HepG2 (cell line): ENCODE measurements around the gene ICE2. TPM values are rescaled to one million over a fixed set of nuclear protein-coding genes. Genes with fewer than 3 reads are reported as not detected.

Experiments
- ATAC-seq: fragments of 200-7000 bp; cut with Tn5 transposase; 3 replicates; pipeline ENCODE4 v1.9.1; 2020; ENCODE audit warnings: mild to moderate bottlenecking, moderate library complexity
- BruUV-seq: library from RNA; stranded (reverse); fragments of 400-500 nt; replicated peaks from 2 replicates; lab custom pipeline; 2021; lab: Mats Ljungman, UMichigan
- CTCF ChIA-PET: fragments of 300-600 bp; formaldehyde crosslinking; extraction: SDS; loops from one replicate; lab custom pipeline; 2021; ENCODE audit warnings: low total read pairs, inconsistent platforms, low intra/inter-chr PET ratio; lab: Yijun Ruan, JAX
- POLR2A ChIA-PET: fragments of 350-600 bp; sonication (Branson Sonifier 250); formaldehyde crosslinking; loops from one replicate; lab custom pipeline; 2020; ENCODE audit warnings: antibody characterized with exemption, inconsistent platforms; lab: Yijun Ruan, JAX
- DNase-seq: peaks from one replicate; pipeline ENCODE4 v3.0.0-alpha.2; 2015; ENCODE audit warnings: low spot score
- FAIRE-seq: peaks from 3 replicates; lab custom pipeline; 2011; peaks lifted over from hg19 to GRCh38; lab: Jason Lieb, UNC
- H2AFZ ChIP-seq: one replicate; pipeline ENCODE4 v1.6.1; 2011; ENCODE audit warnings: low read length, inconsistent platforms
- H3K27ac ChIP-seq: fragments of 300-600 bp; 3 replicates; pipeline ENCODE4 v1.8.0; 2011; ENCODE audit warnings: mixed run types, mild to moderate bottlenecking, mixed read lengths, low read length, inconsistent platforms; ENCODE audit not compliant: insufficient read depth; ENCODE audit errors: extremely low read length
- H3K27me3 ChIP-seq, 2 experiments: fragments of 200-600 bp in 1 of 2; 2 replicates in 1 of 2; 3 replicates in 1 of 2; pipeline versions ENCODE4 v1.6.0 to v1.8.0; 2011; ENCODE audit warnings: low read length in 2 of 2, mild to moderate bottlenecking in 2 of 2, moderate library complexity in 2 of 2, inconsistent platforms in 1 of 2; ENCODE audit not compliant: insufficient read depth in 2 of 2, control insufficient read depth in 1 of 2
- H3K36me3 ChIP-seq, 2 experiments: fragments of 200-600 bp in 1 of 2; replicated peaks in 1 of 2; 2 replicates in 1 of 2; 3 replicates in 1 of 2; pipeline versions ENCODE4 v1.5.1 to v1.8.0; 2011; ENCODE audit warnings: low read length in 2 of 2, inconsistent platforms in 1 of 2; ENCODE audit not compliant: insufficient read depth in 2 of 2, control insufficient read depth in 1 of 2
- H3K4me1 ChIP-seq: 2 replicates; pipeline ENCODE4 v1.5.1; 2012; ENCODE audit warnings: low read length, inconsistent platforms; ENCODE audit not compliant: insufficient read depth
- H3K4me2 ChIP-seq: 2 replicates; pipeline ENCODE4 v1.6.0; 2011; ENCODE audit warnings: low read depth, low read length, inconsistent platforms
- H3K4me3 ChIP-seq, 3 experiments: fragments of 200-600 bp in 1 of 3; sonication (generic), shearing (Covaris generic) in 1 of 3; replicated peaks in 1 of 3; 2 replicates each; pipeline ENCODE4 v1.5.1; 2011 to 2016; ENCODE audit warnings: low read length in 3 of 3, inconsistent platforms in 2 of 3, low read depth in 2 of 3, mild to moderate bottlenecking in 2 of 3, control low read depth in 1 of 3, mixed read lengths in 1 of 3; ENCODE audit not compliant: insufficient read depth in 1 of 3
- H3K79me2 ChIP-seq: one replicate; pipeline ENCODE4 v1.6.1; 2011; ENCODE audit warnings: low read length, inconsistent platforms; ENCODE audit not compliant: insufficient read depth
- H3K9ac ChIP-seq: 2 replicates; pipeline ENCODE4 v1.6.0; 2011; ENCODE audit warnings: mild to moderate bottlenecking, low read depth, low read length, inconsistent platforms; ENCODE audit not compliant: insufficient read depth
- H3K9me3 ChIP-seq: 2 replicates; pipeline ENCODE4 v1.5.1; 2012; ENCODE audit warnings: mild to moderate bottlenecking, low read length
- H4K20me1 ChIP-seq: 2 replicates; pipeline ENCODE4 v1.6.0; 2011; ENCODE audit warnings: inconsistent platforms, mild to moderate bottlenecking, low read length, moderate library complexity; ENCODE audit not compliant: insufficient read depth
- ARHGAP35 ChIP-seq: sonication (generic); formaldehyde crosslinking; IDR thresholded peaks from 2 replicates; pipeline ENCODE4 v1.9.0; 2022; ENCODE audit warnings: mild to moderate bottlenecking, inconsistent platforms, moderate library complexity, missing genetic modification reagents, borderline replicate concordance
- ETV5 ChIP-seq: IDR thresholded peaks from 2 replicates; pipeline ENCODE4 v1.6.1; 2018; ENCODE audit warnings: missing biosample characterization, missing genetic modification reagents, inconsistent platforms, borderline replicate concordance
- NFE2L1 ChIP-seq: sonication (generic); formaldehyde crosslinking; IDR thresholded peaks from 2 replicates; pipeline ENCODE4 v1.4.0; 2020; ENCODE audit warnings: missing genetic modification reagents, mild to moderate bottlenecking, borderline replicate concordance
- NFYB ChIP-seq: sonication (generic); formaldehyde crosslinking; IDR thresholded peaks from 2 replicates; pipeline ENCODE4 v1.4.0; 2020; ENCODE audit warnings: missing genetic modification reagents
- PAX8 ChIP-seq: sonication (generic); formaldehyde crosslinking; IDR thresholded peaks from 2 replicates; pipeline ENCODE4 v1.8.0; 2022; ENCODE audit warnings: mild to moderate bottlenecking, missing genetic modification reagents, borderline replicate concordance
- PHF21A ChIP-seq: sonication (generic); formaldehyde crosslinking; IDR thresholded peaks from 2 replicates; pipeline ENCODE4 v1.5.0; 2020; ENCODE audit warnings: mild to moderate bottlenecking, missing genetic modification reagents
- SCMH1 ChIP-seq: sonication (generic); formaldehyde crosslinking; IDR thresholded peaks from 2 replicates; pipeline ENCODE4 v1.9.0; 2021; ENCODE audit warnings: missing genetic modification reagents, mild to moderate bottlenecking, borderline replicate concordance
- TOPORS ChIP-seq: sonication (generic); formaldehyde crosslinking; IDR thresholded peaks from 2 replicates; pipeline ENCODE4 v1.8.0; 2023; ENCODE audit warnings: mild to moderate bottlenecking, missing genetic modification reagents
- ZBTB25 ChIP-seq: IDR thresholded peaks from 2 replicates; pipeline ENCODE4 v1.6.1; 2018; ENCODE audit warnings: missing genetic modification reagents
- ZC3H4 ChIP-seq: sonication (generic); formaldehyde crosslinking; IDR thresholded peaks from 2 replicates; pipeline ENCODE4 v1.4.0; 2020; ENCODE audit warnings: missing genetic modification reagents, borderline replicate concordance
- ZMYM4 ChIP-seq: sonication (generic); formaldehyde crosslinking; IDR thresholded peaks from 2 replicates; pipeline ENCODE4 v1.8.1; 2023; ENCODE audit warnings: mild to moderate bottlenecking, missing genetic modification reagents
- ZNF230 ChIP-seq: sonication (generic); formaldehyde crosslinking; IDR thresholded peaks from 2 replicates; pipeline ENCODE4 v1.4.0; 2020; ENCODE audit warnings: mild to moderate bottlenecking, missing genetic modification reagents
- ZNF232 ChIP-seq: sonication (generic); formaldehyde crosslinking; IDR thresholded peaks from 2 replicates; pipeline ENCODE4 v1.4.0; 2020; ENCODE audit warnings: missing genetic modification reagents, borderline replicate concordance
- ZNF569 ChIP-seq: sonication (generic); formaldehyde crosslinking; IDR thresholded peaks from 2 replicates; pipeline ENCODE4 v1.5.0; 2020; ENCODE audit warnings: mild to moderate bottlenecking, missing genetic modification reagents, moderate library complexity, borderline replicate concordance
- ZNF703 ChIP-seq: sonication (generic); formaldehyde crosslinking; IDR thresholded peaks from 2 replicates; pipeline ENCODE4 v1.5.1; 2020; ENCODE audit warnings: missing genetic modification reagents, mild to moderate bottlenecking, moderate library complexity, borderline replicate concordance
- ZNF747 ChIP-seq: sonication (generic); formaldehyde crosslinking; IDR thresholded peaks from 2 replicates; pipeline ENCODE4 v1.8.1; 2023; ENCODE audit warnings: missing genetic modification reagents, mild to moderate bottlenecking, borderline replicate concordance
- ZNF792 ChIP-seq: IDR thresholded peaks from 2 replicates; pipeline ENCODE4 v1.6.1; 2016
- WGBS: methylation state at CpG from one replicate; pipeline ENCODE4 v1.1.6; 2017; ENCODE audit warnings: low lambda C conversion rate; 5-methylcytosine and 5-hydroxymethylcytosine counted together
- in situ Hi-C: cut with HindIII; loops from 2 replicates; pipeline ENCODE4 v1.10.0; 2017; ENCODE audit warnings: low pct_unique_long_range_greater_than_20kb; ENCODE audit not compliant: extremely low pct_ligation_motif_present
- intact Hi-C: fragments of 100-400 bp; cut with micrococcal nuclease; formaldehyde crosslinking; loops from one replicate; pipeline ENCODE4 v1.10.0; 2022; ENCODE audit not compliant: unreplicated experiment
- polyA plus RNA-seq, 8 experiments: library from polyadenylated mRNA; depleted of rRNA in 3 of 8; stranded (reverse) in 7 of 8; unstranded in 1 of 8; fragments of >200 nt; fragmentation: Illumina TruSeq in 4 of 8; extraction: Trizol in 4 of 8; gene quantifications; 2 replicates each; pipeline versions ENCODE4 v1.2.1 to v1.2.3, GENCODE V29; 2011 to 2016; ENCODE audit warnings: low read depth in 4 of 8, missing spikeins in 1 of 8, mixed read lengths in 1 of 8; ENCODE audit not compliant: insufficient read depth in 1 of 8
- total RNA-seq, 5 experiments: library from RNA; depleted of rRNA; stranded (reverse); fragments of >200 nt; fragmentation: Illumina TruSeq; extraction: Trizol; gene quantifications; 2 replicates each; pipeline ENCODE4 v1.2.3, GENCODE V29; 2016; ENCODE audit warnings: low read depth in 1 of 5
- TF ChIP-seq, protein P1 (sequence below): sonication (generic); formaldehyde crosslinking; IDR thresholded peaks from 2 replicates; pipeline ENCODE4 v1.4.0; 2020; ENCODE audit warnings: missing genetic modification reagents, borderline replicate concordance

Gene ICE2
- total and polyA plus RNA-seq, 2 of the 13 experiments (the other 11 are each of a cell fraction or from before 2014, with no cell fraction given): 24.8 to 26.4 TPM

DNA sequence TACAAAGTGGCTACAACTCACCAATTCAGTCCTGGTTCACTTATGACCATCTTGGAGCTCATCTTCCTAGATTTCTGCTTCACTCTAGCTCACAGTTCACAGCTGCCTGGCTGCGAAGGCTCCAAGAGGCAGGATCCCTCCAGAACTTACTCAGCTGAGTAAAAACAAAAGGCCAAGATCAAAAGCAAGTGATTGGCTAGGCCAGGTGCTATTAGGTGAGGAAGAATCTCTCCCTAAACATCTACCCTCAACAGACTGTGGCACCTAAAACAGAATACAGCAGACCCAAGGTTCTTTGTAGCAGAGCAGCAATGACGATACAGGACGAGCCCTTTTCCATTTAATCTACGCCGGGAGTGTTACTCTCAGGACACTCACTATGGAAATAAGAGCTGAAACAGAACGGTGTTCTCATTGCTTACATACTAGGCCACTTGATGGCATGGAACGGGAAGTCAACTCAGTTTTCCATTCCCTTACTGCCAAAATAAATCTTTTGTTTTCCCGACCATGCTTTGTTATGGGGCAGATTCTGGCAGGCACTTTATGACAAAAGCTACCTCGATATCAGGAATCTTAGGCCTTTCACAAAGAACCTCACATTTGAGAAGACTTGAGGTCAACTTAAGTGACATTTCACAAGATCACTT is 901 bp downstream of the ICE2 start:
- intact Hi-C loops (loop anchor here (2.0 to 5.0 kb wide), 2 partner anchors 86 to 789 kb away; partner anchors contain the start of gene BNIP2), in situ Hi-C loops (no loop called here)
- Histone ChIP-seq H3K27ac (peak overlapping the region; percentile 93), H3K36me3 (peaks cover 0 to 17% of the 10 kb centered on the region in 2 experiments; a peak in 3 of 5 replicates), H3K9ac (peak overlapping the region; percentile 96), H2AFZ (no peak overlapping the region), H3K79me2 (peaks cover 32% of the 10 kb centered on the region), H4K20me1 (no peaks in the 10 kb centered on the region), H3K9me3 (no peaks in the 10 kb centered on the region), H3K27me3 (no peaks in the 10 kb centered on the region; a peak in 1 of 5 replicates), H3K4me1 (peaks cover 43% of the 10 kb centered on the region), H3K4me3 (peak overlapping the region; percentile 67 to 94 (median 90)), H3K4me2 (peak overlapping the region; percentile 99)
- ChIA-PET POLR2A (interaction anchor here (1.0 to 2.3 kb wide), 7 partner anchors 17 to 113 kb away, joined by 3 to 12 read pairs (median 3); no protein-coding TSS in a partner anchor), CTCF (no interaction called here)
- BruUV-seq: TSS peak; percentile 61
- WGBS: 1% methylated on average over 9 of the region's 9 CpGs
- peak; percentile 46 for ATAC-seq
- DNase-seq: peak; percentile 21
- peak; percentile 36 for FAIRE-seq
- TF ChIP-seq NFYB (0 out of 2 replicates have a peak, but pooled peaks have one; percentile 14), ZNF703 (no peak), PAX8 (CRISPR knock-in tag) (0 out of 2 replicates have a peak, but pooled peaks have one; percentile 12), ARHGAP35 (no peak), ZNF569 (CRISPR knock-in tag) (0 out of 2 replicates have a peak, but pooled peaks have one; percentile 30), ZNF232 (CRISPR knock-in tag) (no peak), TOPORS (CRISPR knock-in tag) (0 out of 2 replicates have a peak, but pooled peaks have one; percentile 37), PHF21A (CRISPR knock-in tag) (peak; percentile 4; the same call in 1 of the 2 replicates), ZMYM4 (no peak), ZC3H4 (peak; percentile 36; the same call in 1 of the 2 replicates), ETV5 (CRISPR knock-in tag) (no peak), ZNF230 (CRISPR knock-in tag) (0 out of 2 replicates have a peak, but pooled peaks have one; percentile 5), ZNF792 (CRISPR knock-in tag) (no peak), ZNF747 (CRISPR knock-in tag) (0 out of 2 replicates have a peak, but pooled peaks have one; percentile 5), ZBTB25 (0 out of 2 replicates have a peak, but pooled peaks have one; percentile 7), NFE2L1 (CRISPR knock-in tag) (no peak), SCMH1 (no peak)
- TF ChIP-seq, protein P1, sequence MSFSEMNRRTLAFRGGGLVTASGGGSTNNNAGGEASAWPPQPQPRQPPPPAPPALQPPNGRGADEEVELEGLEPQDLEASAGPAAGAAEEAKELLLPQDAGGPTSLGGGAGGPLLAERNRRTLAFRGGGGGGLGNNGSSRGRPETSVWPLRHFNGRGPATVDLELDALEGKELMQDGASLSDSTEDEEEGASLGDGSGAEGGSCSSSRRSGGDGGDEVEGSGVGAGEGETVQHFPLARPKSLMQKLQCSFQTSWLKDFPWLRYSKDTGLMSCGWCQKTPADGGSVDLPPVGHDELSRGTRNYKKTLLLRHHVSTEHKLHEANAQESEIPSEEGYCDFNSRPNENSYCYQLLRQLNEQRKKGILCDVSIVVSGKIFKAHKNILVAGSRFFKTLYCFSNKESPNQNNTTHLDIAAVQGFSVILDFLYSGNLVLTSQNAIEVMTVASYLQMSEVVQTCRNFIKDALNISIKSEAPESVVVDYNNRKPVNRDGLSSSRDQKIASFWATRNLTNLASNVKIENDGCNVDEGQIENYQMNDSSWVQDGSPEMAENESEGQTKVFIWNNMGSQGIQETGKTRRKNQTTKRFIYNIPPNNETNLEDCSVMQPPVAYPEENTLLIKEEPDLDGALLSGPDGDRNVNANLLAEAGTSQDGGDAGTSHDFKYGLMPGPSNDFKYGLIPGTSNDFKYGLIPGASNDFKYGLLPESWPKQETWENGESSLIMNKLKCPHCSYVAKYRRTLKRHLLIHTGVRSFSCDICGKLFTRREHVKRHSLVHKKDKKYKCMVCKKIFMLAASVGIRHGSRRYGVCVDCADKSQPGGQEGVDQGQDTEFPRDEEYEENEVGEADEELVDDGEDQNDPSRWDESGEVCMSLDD (CRISPR knock-in tag): no peak
